H9 (cell line): ENCODE measurements around the gene DTNBP1. TPM values are rescaled to one million over a fixed set of nuclear protein-coding genes. Genes with fewer than 3 reads are reported as not detected.

ENCODE experiments used
- DNase-seq: peaks from one replicate; pipeline ENCODE4 v3.0.0-alpha.2; 2017
- H2AFZ ChIP-seq: one replicate; pipeline ENCODE4 v1.6.1; 2013; ENCODE audit warnings: mild to moderate bottlenecking, low read length, control low read depth, moderate library complexity
- H2AK5ac ChIP-seq: 2 replicates; pipeline ENCODE4 v1.6.1; 2013; ENCODE audit warnings: low read length, control low read depth, mixed read lengths; ENCODE audit not compliant: insufficient read length
- H2BK120ac ChIP-seq: one replicate; pipeline ENCODE4 v1.6.1; 2013; ENCODE audit warnings: low read depth, mild to moderate bottlenecking, low read length, control low read depth, inconsistent platforms; ENCODE audit not compliant: poor library complexity, severe bottlenecking
- H2BK12ac ChIP-seq: 2 replicates; pipeline ENCODE4 v1.6.1; 2013; ENCODE audit warnings: low read length, control low read depth, mixed read lengths, low read depth; ENCODE audit not compliant: insufficient read length
- H2BK15ac ChIP-seq: 2 replicates; pipeline ENCODE4 v1.6.1; 2013; ENCODE audit warnings: low read depth, low read length, control low read depth
- H2BK20ac ChIP-seq: one replicate; pipeline ENCODE4 v1.6.1; 2013; ENCODE audit warnings: low read depth, mild to moderate bottlenecking, low read length, control low read depth, inconsistent platforms; ENCODE audit not compliant: poor library complexity, severe bottlenecking
- H2BK5ac ChIP-seq: 2 replicates; pipeline ENCODE4 v1.6.1; 2013; ENCODE audit warnings: low read length, control low read depth, mixed read lengths; ENCODE audit not compliant: insufficient read length
- H3K14ac ChIP-seq: 2 replicates; pipeline ENCODE4 v1.6.1; 2013; ENCODE audit warnings: low read length, control low read depth; ENCODE audit not compliant: insufficient read depth
- H3K18ac ChIP-seq: 2 replicates; pipeline ENCODE4 v1.6.1; 2013; ENCODE audit warnings: low read depth, mild to moderate bottlenecking, mixed read lengths, low read length, control low read depth; ENCODE audit not compliant: insufficient read length
- H3K23ac ChIP-seq: 2 replicates; pipeline ENCODE4 v1.6.1; 2013; ENCODE audit warnings: low read length, control low read depth, mixed read lengths, low read depth; ENCODE audit not compliant: insufficient read length
- H3K23me2 ChIP-seq: 2 replicates; pipeline ENCODE4 v1.6.1; 2013; ENCODE audit warnings: low read depth, mild to moderate bottlenecking, mixed read lengths, low read length, control low read depth; ENCODE audit not compliant: insufficient read length, poor library complexity, severe bottlenecking
- H3K27ac ChIP-seq: 2 replicates; pipeline ENCODE4 v1.5.1; 2013; ENCODE audit warnings: low read length, control low read depth, mixed read lengths, low read depth; ENCODE audit not compliant: insufficient read length
- H3K27me3 ChIP-seq: 2 replicates; pipeline ENCODE4 v1.6.1; 2013; ENCODE audit warnings: low read length, control low read depth, inconsistent platforms; ENCODE audit not compliant: insufficient read depth
- H3K4ac ChIP-seq: 2 replicates; pipeline ENCODE4 v1.6.1; 2013; ENCODE audit warnings: low read depth, mild to moderate bottlenecking, control low read depth, inconsistent platforms, low read length, moderate library complexity
- H3K4me1 ChIP-seq: 2 replicates; pipeline ENCODE4 v1.6.1; 2013; ENCODE audit warnings: low read length, control low read depth, inconsistent platforms; ENCODE audit not compliant: insufficient read depth
- H3K4me2 ChIP-seq: 2 replicates; pipeline ENCODE4 v1.6.1; 2013; ENCODE audit warnings: low read length, control low read depth, mixed read lengths; ENCODE audit not compliant: insufficient read length, insufficient read depth
- H3K56ac ChIP-seq: 2 replicates; pipeline ENCODE4 v1.6.1; 2013; ENCODE audit warnings: low read depth, mild to moderate bottlenecking, mixed read lengths, low read length, control low read depth; ENCODE audit not compliant: insufficient read length
- H3K79me1 ChIP-seq: 2 replicates; pipeline ENCODE4 v1.6.1; 2013; ENCODE audit warnings: low read depth, mild to moderate bottlenecking, moderate library complexity, low read length, control low read depth, inconsistent platforms; ENCODE audit not compliant: insufficient read depth, poor library complexity, severe bottlenecking
- H3K79me2 ChIP-seq: 2 replicates; pipeline ENCODE4 v1.6.1; 2013; ENCODE audit warnings: low read length, control low read depth, inconsistent platforms; ENCODE audit not compliant: insufficient read depth
- H3K9ac ChIP-seq: 2 replicates; pipeline ENCODE4 v1.6.1; 2013; ENCODE audit warnings: low read length, control low read depth, mixed read lengths; ENCODE audit not compliant: insufficient read length; ENCODE audit errors: extremely low read depth
- H3K9me3 ChIP-seq: one replicate; pipeline ENCODE4 v1.6.1; 2013; ENCODE audit warnings: low read depth, low read length, inconsistent platforms; ENCODE audit not compliant: control insufficient read depth
- H3T11ph ChIP-seq: one replicate; pipeline ENCODE4 v1.6.1; 2013; ENCODE audit warnings: mild to moderate bottlenecking, low read length, control low read depth, inconsistent platforms
- H4K20me1 ChIP-seq: one replicate; pipeline ENCODE4 v1.6.1; 2013; ENCODE audit not compliant: control insufficient read depth, insufficient read length, insufficient read depth
- H4K5ac ChIP-seq: 2 replicates; pipeline ENCODE4 v1.6.1; 2013; ENCODE audit warnings: low read depth, mild to moderate bottlenecking, mixed read lengths, low read length, control low read depth; ENCODE audit not compliant: insufficient read length
- H4K8ac ChIP-seq: replicated peaks from 2 replicates; pipeline ENCODE4 v1.6.1; 2013; ENCODE audit warnings: low read length, control low read depth, mixed read lengths, low read depth; ENCODE audit not compliant: insufficient read length
- H4K91ac ChIP-seq: 2 replicates; pipeline ENCODE4 v1.6.1; 2013; ENCODE audit warnings: low read depth, mild to moderate bottlenecking, moderate library complexity, mixed read lengths, low read length, control low read depth; ENCODE audit not compliant: insufficient read length
- H3K27ac Mint-ChIP-seq, 3 experiments: 2 replicates in 2 of 3; 3 replicates in 1 of 3; pipeline ENCODE4 v1.8.0; 2020 to 2021; ENCODE audit warnings: mixed read lengths in 3 of 3, mild to moderate bottlenecking in 1 of 3, moderate library complexity in 1 of 3
- H3K27me3 Mint-ChIP-seq: 2 replicates; pipeline ENCODE4 v1.8.0; 2021; ENCODE audit warnings: low read depth, mild to moderate bottlenecking, moderate library complexity, mixed read lengths
- H3K36me3 Mint-ChIP-seq, 3 experiments: 2 replicates in 2 of 3; 3 replicates in 1 of 3; pipeline ENCODE4 v1.8.0; 2020 to 2021; ENCODE audit warnings: low read depth in 3 of 3, mixed read lengths in 3 of 3; ENCODE audit not compliant: insufficient read depth in 1 of 3
- H3K4me1 Mint-ChIP-seq, 2 experiments: 2 replicates each; pipeline ENCODE4 v1.8.0; 2020; ENCODE audit warnings: mixed read lengths in 2 of 2
- H3K4me3 Mint-ChIP-seq, 2 experiments: 2 replicates in 1 of 2; 3 replicates in 1 of 2; pipeline ENCODE4 v1.8.0; 2020 to 2021; ENCODE audit warnings: mild to moderate bottlenecking in 2 of 2, mixed read lengths in 2 of 2, moderate library complexity in 1 of 2
- H3K9me3 Mint-ChIP-seq, 2 experiments: 2 replicates in 1 of 2; 3 replicates in 1 of 2; pipeline ENCODE4 v1.8.0; 2020; ENCODE audit warnings: mild to moderate bottlenecking in 2 of 2, mixed read lengths in 2 of 2, moderate library complexity in 1 of 2
- CTCF ChIP-seq: fragments of 200-600 bp; sonication (generic); conservative IDR thresholded peaks from 3 replicates; pipeline ENCODE4 v1.8.0; 2021; ENCODE audit warnings: antibody characterized with exemption, mild to moderate bottlenecking
- WGBS: extraction: QIAGEN DNeasy Blood & Tissue Kit; methylation state at CpG from one replicate; pipeline ENCODE4 v1.1.7; 2013; ENCODE audit warnings: missing lambda C conversion rate, low lambda C conversion rate, mixed read lengths; ENCODE audit not compliant: insufficient read length; ENCODE audit errors: extremely low coverage; 5-methylcytosine and 5-hydroxymethylcytosine counted together
- total RNA-seq: library from RNA; stranded (reverse); gene quantifications from 2 replicates; pipeline ENCODE4 v1.2.1, GENCODE V29; 2021

DTNBP1 gene
- total RNA-seq, 1 experiment from 2014 or later = 12.9 TPM

GRCh38 chr6:15577550-15578171 is 85.2 kb downstream of the DTNBP1 start:
- no peak overlapping the region for H2AFZ ChIP-seq
- no peaks in the 10 kb centered on the region for H3K79me1 ChIP-seq
- H2BK15ac ChIP-seq = no peak overlapping the region
- H3K4me1 Mint-ChIP-seq = peaks cover 36 to 45% of the 10 kb centered on the region in 2 experiments
- no peak overlapping the region for H2BK5ac ChIP-seq
- H2BK20ac ChIP-seq = no peak overlapping the region
- no peak overlapping the region for H3K9ac ChIP-seq
- H4K8ac ChIP-seq = no peak overlapping the region
- no peak overlapping the region for H2BK12ac ChIP-seq
- no peak overlapping the region for H3K4ac ChIP-seq
- no peaks in the 10 kb centered on the region for H3K27me3 Mint-ChIP-seq
- no peak overlapping the region for H3K4me2 ChIP-seq
- no peaks in the 10 kb centered on the region; the same call in 1 of the 2 replicates for H3K4me1 ChIP-seq
- no peak overlapping the region for H3K23ac ChIP-seq
- peaks cover 0 to 3% of the 10 kb centered on the region in 2 experiments; a peak in 1 of 5 replicates for H3K9me3 Mint-ChIP-seq
- no peak overlapping the region for H3T11ph ChIP-seq
- H2AK5ac ChIP-seq = no peak overlapping the region
- no peak for TF ChIP-seq CTCF
- H3K23me2 ChIP-seq = no peaks in the 10 kb centered on the region
- no peak overlapping the region for H4K5ac ChIP-seq
- no peaks in the 10 kb centered on the region for H4K20me1 ChIP-seq
- no peak for DNase-seq
- no peaks in the 10 kb centered on the region for H3K79me2 ChIP-seq
- no peaks in the 10 kb centered on the region for H3K27me3 ChIP-seq
- H3K18ac ChIP-seq = no peak overlapping the region
- H3K4me3 Mint-ChIP-seq = no peak overlapping the region
- H3K9me3 ChIP-seq = no peaks in the 10 kb centered on the region
- no peak overlapping the region for H3K56ac ChIP-seq
- no peak overlapping the region for H4K91ac ChIP-seq
- no peak overlapping the region for H2BK120ac ChIP-seq
- no peak overlapping the region for H3K14ac ChIP-seq
- H3K27ac ChIP-seq = no peak overlapping the region
- peak overlapping the region in 1 of 3 experiments; percentile 28; a peak in 3 of 7 replicates for H3K27ac Mint-ChIP-seq
- H3K36me3 Mint-ChIP-seq = peaks cover 0 to 17% (median 0%) of the 10 kb centered on the region in 3 experiments; a peak in 3 of 7 replicates
- no CpG with 5 or more reads among the region's 7 CpGs for WGBS
